ENCODE data around the gene PCGF1. TPM values are rescaled to one million over a fixed set of nuclear protein-coding genes. Genes with fewer than 3 reads are reported as not detected.
A peak's percentile ranks its signal among the peaks of the same experiment; 100 is the strongest.

Gene PCGF1
- total and polyA plus RNA-seq, 2 of the 13 experiments (the other 11 are each of a cell fraction or from before 2014, with no cell fraction given) = 20.4 to 22.6 TPM

GRCh38 chr2:74497777-74498499, 9.6 kb downstream of the PCGF1 start:
- no peaks in the 10 kb centered on the region for H4K20me1 ChIP-seq (ENCODE audit: insufficient read depth, low read length)
- peak overlapping the region; percentile 50; the same call in 1 of the 2 replicates for H3K9ac ChIP-seq (ENCODE audit: insufficient read depth, low read depth, low read length)
- 76% methylated on average over 61 of the region's 61 CpGs for WGBS (ENCODE audit: low lambda C conversion rate)
- no TSS peak for BruUV-seq (replicated peaks)
- H3K27ac ChIP-seq (ENCODE audit: extremely low read length, insufficient read depth, low read length) = peak overlapping the region; percentile 70
- ATAC-seq (peak; percentile 4), FAIRE-seq (no peak), DNase-seq (ENCODE audit: low spot score) (no peak)
- CTCF ChIA-PET (ENCODE audit: low intra/inter-chr PET ratio, low total read pairs) = no interaction called here
- H3K4me2 ChIP-seq (ENCODE audit: low read depth, low read length) = peak overlapping the region; percentile 92
- in situ Hi-C loops (cut with HindIII; ENCODE audit: extremely low pct_ligation_motif_present, low pct_unique_long_range_greater_than_20kb) (no loop called here), intact Hi-C loops (cut with micrococcal nuclease; ENCODE audit: unreplicated experiment) (loop anchor here (1.0 to 10.0 kb wide), 2 partner anchors 9 to 1803 kb away; no protein-coding TSS in a partner anchor)
- no peaks in the 10 kb centered on the region; a peak in 1 of 5 replicates for H3K27me3 ChIP-seq (ENCODE audit: control insufficient read depth in 1 of 2, insufficient read depth in 2 of 2, low read length in 2 of 2)
- peak overlapping the region; percentile 32 to 66 (median 53); a peak in 5 of 6 replicates for H3K4me3 ChIP-seq (replicated peaks in 1 of 3; ENCODE audit: insufficient read depth in 1 of 3, low read depth in 2 of 3, low read length in 3 of 3)
- peaks cover 66% of the 10 kb centered on the region for H3K4me1 ChIP-seq (ENCODE audit: insufficient read depth, low read length)
- no peak overlapping the region for H2AFZ ChIP-seq (ENCODE audit: low read length)
- H3K36me3 ChIP-seq (replicated peaks in 1 of 2; ENCODE audit: control insufficient read depth in 1 of 2, insufficient read depth in 2 of 2, low read length in 2 of 2) = peaks cover 6 to 14% of the 10 kb centered on the region in 2 experiments
- no peaks in the 10 kb centered on the region for H3K9me3 ChIP-seq (ENCODE audit: low read length)
- peaks cover 15% of the 10 kb centered on the region for H3K79me2 ChIP-seq (ENCODE audit: insufficient read depth, low read length)
- POLR2A ChIA-PET = interaction anchor here (0.6 to 16.5 kb wide), 10 partner anchors 9 to 69 kb away, joined by 3 to 795 read pairs (median 6); partner anchors contain the start of genes AUP1, CCDC142, DQX1 and HTRA2
- TF ChIP-seq ZNF256 (CRISPR knock-in tag; conservative IDR thresholded peaks at IDR 0.05) (no peak), ZNF329 (CRISPR knock-in tag; IDR thresholded peaks at IDR 0.05; ENCODE audit: low read depth) (peak; percentile 38; the same call in 1 of the 2 replicates), GATAD1 (CRISPR knock-in tag; IDR thresholded peaks at IDR 0.05) (no peak), ZBTB21 (CRISPR knock-in tag; IDR thresholded peaks at IDR 0.05) (no peak), ATRX (CRISPR knock-in tag; IDR thresholded peaks at IDR 0.05; ENCODE audit: borderline replicate concordance) (0 out of 2 replicates have a peak, but pooled peaks have one; percentile 12), HOXA3 (CRISPR knock-in tag; IDR thresholded peaks at IDR 0.05) (peak; percentile 67), ZMAT3 (CRISPR knock-in tag; conservative IDR thresholded peaks at IDR 0.05) (no peak), ZC3H4 (CRISPR knock-in tag; IDR thresholded peaks at IDR 0.05; ENCODE audit: borderline replicate concordance) (no peak), ZFYVE20 (CRISPR knock-in tag; IDR thresholded peaks at IDR 0.05; ENCODE audit: borderline replicate concordance, low read depth) (0 out of 2 replicates have a peak, but pooled peaks have one; percentile 51), ZNF280D (CRISPR knock-in tag; IDR thresholded peaks at IDR 0.05) (no peak), TGIF2 (CRISPR knock-in tag; IDR thresholded peaks at IDR 0.05) (no peak; the same call in 1 of the 2 replicates), MAZ (IDR thresholded peaks at IDR 0.05; ENCODE audit: borderline replicate concordance, low read depth, low read length) (no peak), MAZ (CRISPR knock-in tag; IDR thresholded peaks at IDR 0.05; ENCODE audit: low read depth) (peak; percentile 82), ZNF333 (CRISPR knock-in tag; IDR thresholded peaks at IDR 0.05; ENCODE audit: borderline replicate concordance) (no peak), ZBTB38 (CRISPR knock-in tag; IDR thresholded peaks at IDR 0.05) (peak; percentile 83; the same call in 1 of the 2 replicates), ZNF317 (CRISPR knock-in tag; IDR thresholded peaks at IDR 0.05) (no peak), ARID4A (CRISPR knock-in tag; IDR thresholded peaks at IDR 0.05; ENCODE audit: borderline replicate concordance) (peak; percentile 65)
